HL-60 (cell line): ENCODE data around the gene USP43.

Experiments used
- CTCF ChIP-seq: IDR thresholded peaks from one replicate; pipeline ENCODE4 v1.5.1; 2011; ENCODE audit warnings: low read length, control low read depth, inconsistent platforms; ENCODE audit not compliant: insufficient read depth
- GABPA ChIP-seq: IDR thresholded peaks from 2 replicates; pipeline ENCODE4 v1.6.1; 2012; ENCODE audit warnings: low read depth
- POLR2AphosphoS5 ChIP-seq: IDR thresholded peaks from 2 replicates; pipeline ENCODE4 v1.6.1; 2012; ENCODE audit warnings: low read depth
- REST ChIP-seq: IDR thresholded peaks from 2 replicates; pipeline ENCODE4 v1.6.1; 2012; ENCODE audit warnings: low read depth; ENCODE audit not compliant: insufficient replicate concordance
- SPI1 ChIP-seq: IDR thresholded peaks from 2 replicates; pipeline ENCODE4 v1.6.1; 2012; ENCODE audit warnings: low read depth, mild to moderate bottlenecking, borderline replicate concordance

GRCh38 chr17:9765322-9765721, 120.0 kb downstream of the USP43 start:
- no peak for TF ChIP-seq POLR2AphosphoS5
- no peak for TF ChIP-seq CTCF
- TF ChIP-seq REST, result no peak
- no peak for TF ChIP-seq GABPA
- TF ChIP-seq SPI1, result no peak
